Stimulated activated CD8-positive, alpha-beta memory T cell treated with anti-CD3 and anti-CD28 coated beads, Interleukin-7, amount 100 ng/mL, for 48 hours (primary cell): ENCODE data around the gene ATP11C.
A peak's percentile ranks its signal among the peaks of the same experiment; 100 is the strongest.

Experiments used
- DNase-seq, 2 donors: peaks; one replicate each; pipeline ENCODE4 v3.0.0-alpha.2; 2020; ENCODE audit warnings: low read depth in 1 of 2; ENCODE audit errors: extremely low read depth in 1 of 2

ATP11C gene

DNA sequence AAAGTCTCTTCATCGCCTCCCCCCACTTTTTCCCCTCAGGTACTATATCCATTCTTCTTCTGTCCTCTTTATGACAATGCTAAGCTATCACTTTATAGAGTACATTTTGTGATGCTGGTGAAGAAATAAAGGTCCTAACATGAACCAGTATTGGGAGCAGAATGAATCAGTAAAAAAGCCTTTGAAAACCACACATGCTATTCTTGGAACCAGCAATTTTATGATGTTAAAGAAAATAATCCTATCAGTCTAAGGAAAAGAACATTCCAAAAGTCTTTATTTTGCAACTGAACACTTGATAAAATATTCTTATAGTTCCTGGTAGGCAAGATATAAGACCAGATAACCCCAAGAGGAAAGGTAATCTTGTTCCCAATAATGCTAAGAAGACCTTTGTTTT is 117.1 kb downstream of the ATP11C start:
- DNase-seq: no peak

DNA sequence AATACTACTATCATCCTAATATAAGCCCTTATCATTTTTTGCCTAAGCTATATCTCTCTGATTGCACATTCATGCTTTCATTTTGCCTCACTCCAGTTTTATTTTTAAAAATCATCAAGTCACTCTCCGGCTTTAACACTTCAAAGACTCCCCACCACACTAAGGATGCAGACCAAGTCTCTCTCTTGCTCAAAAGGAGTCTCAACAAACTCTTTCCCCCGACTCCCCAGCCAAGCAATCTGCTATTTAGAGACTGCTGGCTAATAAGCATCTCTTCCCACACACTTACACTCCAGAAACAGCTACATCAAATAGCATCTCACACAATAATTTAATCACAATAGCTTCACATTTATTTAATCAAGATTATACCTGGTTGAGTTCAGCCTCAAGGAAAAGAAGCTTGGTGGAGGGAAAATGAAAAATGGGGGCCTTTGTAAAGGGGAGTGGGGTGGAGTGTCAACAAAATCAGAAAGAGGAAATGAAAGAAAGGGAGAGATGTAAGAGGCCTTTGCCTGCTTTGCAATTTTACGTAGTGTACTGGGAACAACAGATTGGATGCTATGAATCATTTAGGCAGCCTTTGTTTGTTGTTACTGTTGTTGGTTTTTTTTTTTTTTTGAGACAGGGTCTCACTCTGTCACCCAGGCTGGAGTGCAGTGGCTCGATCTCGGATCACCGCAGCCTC is 120.8 kb downstream of the ATP11C start:
- no peak for DNase-seq

DNA sequence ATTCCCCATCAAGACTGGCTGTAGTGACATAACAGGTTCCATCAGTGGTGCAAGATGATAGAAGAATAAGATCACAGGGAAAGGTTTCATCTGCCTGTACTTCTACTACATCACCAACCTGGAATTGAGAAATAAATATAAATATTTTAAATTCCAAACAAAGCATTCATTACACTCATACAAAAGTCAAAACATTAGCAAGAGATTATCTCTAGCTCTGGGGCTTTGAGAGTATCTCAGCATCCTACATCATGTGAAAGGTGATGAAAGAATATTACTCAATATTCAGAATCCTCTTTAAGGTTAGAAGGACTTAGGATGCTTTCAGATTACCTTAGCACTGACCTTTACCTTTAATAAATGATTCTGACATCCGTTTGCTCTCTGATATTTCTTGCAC is 128.4 kb downstream of the ATP11C start:
- DNase-seq: no peak

DNA sequence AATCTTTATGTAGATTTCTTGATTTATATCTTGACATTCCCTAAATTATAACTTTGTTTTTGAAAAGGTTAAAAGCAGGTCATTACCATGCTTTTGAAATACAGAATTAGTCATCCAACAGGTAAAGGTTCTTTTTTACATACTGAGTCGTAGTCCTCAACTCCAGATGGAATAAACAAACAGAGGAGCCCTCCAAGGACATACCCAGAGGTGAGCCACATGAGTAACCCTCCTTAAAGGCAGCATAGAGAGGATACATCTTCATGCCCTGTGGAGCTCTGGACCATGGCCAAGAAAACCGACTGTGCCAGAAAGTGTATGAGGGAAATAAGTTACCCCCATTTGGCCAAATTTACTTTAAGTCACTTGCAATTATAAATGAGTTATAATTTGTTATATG is 129.6 kb downstream of the ATP11C start:
- no peak for DNase-seq

DNA sequence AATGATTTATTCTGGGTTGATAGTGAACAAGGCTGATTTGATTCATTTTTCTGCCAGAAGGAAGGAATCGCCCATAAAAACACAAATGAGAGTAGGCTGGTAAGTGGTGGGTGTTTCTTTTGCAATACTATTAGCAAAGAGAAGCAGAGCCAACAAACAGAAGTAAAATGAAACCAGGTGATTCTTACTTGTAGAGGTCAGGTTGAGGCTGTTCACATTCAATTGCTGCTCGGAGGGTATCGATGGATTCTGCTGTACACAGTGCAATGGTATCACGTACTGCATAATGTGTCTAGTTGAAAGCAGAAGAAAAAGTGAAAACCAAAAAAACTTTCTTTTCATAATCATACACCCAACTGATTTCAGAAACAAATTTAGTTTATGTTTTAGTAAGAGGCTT is 130.8 kb downstream of the ATP11C start:
- no peak for DNase-seq

DNA sequence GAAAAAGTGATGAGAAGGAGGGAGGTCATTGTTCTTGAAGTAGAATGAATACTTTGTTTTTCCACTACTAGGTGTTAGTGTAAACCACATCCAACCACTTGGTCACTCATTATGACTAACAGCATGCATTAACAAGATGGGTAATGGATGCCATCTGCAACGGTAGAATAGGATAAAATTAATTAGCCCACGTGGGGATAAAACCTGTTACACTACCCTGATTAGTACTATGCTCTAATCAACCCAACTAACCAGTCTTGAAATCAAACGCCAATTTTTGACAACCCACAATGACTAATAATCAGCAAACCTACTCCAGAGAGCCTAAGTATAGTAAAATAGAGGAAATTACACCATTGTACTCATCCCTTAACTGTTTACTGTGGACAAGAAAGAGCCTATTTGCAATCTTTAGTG is 131.4 kb downstream of the ATP11C start:
- DNase-seq: no peak

DNA sequence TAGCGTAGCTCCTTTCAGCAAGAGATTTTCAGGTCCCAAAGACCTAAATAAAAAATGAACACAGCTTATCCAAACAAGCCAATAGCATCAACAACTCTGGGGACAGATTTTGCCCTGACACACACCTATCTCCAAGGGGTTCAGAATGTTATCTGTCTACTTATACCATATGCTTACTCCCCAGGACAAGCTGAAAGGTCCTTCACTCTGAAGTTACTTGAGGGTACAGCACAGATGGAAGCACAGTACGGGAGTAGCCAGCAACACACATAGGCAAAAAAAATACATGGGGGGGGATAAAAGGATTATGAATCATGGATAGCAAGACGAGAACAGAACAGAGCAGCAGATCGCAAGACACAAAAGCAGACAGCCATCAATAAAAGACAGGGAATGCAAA is 134.2 kb downstream of the ATP11C start:
- no peak for DNase-seq

DNA sequence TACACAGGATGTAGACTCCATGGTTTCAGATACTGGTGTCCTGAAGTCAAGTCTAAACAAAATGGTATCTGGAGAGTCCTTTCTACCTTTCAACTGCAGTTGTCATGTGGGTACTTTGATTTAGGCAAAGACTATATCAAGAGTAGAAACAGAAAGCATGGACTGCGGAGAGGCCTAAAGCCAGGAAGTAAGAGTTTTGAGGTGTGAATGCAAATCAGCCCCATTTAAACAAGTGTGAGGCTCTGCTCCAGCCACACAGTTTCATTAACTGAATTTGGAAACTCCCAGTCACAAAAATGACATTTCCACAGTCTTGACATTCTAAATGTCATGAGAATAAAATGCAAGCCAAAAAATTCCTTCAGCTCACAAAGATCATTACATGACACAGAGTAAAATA is 137.7 kb downstream of the ATP11C start:
- no peak for DNase-seq

DNA sequence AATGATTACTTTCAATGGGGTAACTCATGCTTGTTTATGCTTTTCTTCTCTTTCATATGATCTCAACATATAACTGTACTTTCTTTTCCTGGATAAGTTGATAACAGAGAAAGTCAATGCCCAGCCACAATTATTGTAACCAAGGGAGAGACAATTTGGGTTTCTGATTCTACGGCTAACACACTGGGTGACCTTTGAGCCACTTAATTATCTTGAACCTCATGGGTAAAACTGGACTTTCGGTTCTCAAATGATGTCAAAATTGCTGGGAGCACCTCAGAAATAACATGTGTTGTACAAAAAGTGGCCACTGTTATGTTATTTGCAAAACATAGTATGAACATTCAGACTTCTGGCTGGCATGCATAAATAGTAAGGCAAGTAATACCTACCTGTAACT is 145.3 kb downstream of the ATP11C start:
- DNase-seq: no peak

DNA sequence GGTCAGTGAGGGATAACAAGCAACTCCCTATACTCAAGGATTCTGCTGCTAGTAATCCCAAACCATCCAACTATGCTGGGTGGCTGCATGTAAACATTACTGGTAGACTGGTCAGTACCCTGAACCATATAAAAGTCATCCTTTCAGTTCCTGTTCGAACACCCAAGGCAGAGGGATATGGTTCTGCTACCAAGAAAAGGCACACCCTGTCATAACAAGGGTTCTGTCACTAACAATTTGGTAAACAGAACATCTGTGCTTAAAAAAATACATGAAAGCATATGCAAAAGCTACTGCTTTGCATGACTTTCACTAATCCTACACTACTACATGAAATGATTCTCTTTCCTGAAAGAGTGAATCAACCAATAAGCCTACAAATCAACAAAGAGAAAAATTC is 148.0 kb downstream of the ATP11C start:
- DNase-seq: no peak

DNA sequence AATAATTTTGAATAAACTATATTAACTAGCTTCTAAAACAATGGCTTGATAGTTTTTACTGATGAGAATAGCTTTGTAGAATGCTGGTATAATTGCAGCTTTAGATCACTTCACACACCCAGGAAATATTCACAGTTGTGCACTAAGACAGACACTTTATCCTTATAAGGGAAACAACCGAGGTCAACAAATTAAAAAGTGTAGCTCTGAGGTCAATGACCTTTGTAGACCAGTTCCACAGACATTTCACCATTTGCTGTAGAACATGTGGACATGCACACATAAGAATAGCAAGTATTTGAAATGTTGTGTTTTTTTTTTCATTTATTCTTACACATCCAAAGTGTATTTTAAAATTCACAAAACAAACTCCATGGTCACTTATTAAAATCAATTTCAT is 148.9 kb downstream of the ATP11C start:
- DNase-seq: no peak

DNA sequence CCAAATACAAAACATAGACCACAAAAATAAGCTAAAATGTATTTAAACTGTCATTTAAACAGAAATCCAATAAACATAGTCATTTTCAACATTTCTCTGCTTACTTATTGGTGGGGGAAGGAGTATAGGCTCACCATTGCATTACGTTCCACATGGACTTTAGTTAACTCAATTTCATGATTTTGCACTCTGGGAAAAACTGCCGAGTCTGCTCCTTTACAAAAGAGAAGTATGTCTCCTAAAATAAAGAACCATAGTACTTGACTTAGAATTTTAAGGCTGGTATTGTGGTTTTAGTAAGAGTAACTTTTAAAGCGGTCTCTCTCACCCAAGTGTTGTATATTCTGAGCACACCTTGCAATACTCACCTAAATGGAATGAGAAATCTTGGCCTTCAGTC is 149.8 kb downstream of the ATP11C start:
- no peak for DNase-seq

DNA sequence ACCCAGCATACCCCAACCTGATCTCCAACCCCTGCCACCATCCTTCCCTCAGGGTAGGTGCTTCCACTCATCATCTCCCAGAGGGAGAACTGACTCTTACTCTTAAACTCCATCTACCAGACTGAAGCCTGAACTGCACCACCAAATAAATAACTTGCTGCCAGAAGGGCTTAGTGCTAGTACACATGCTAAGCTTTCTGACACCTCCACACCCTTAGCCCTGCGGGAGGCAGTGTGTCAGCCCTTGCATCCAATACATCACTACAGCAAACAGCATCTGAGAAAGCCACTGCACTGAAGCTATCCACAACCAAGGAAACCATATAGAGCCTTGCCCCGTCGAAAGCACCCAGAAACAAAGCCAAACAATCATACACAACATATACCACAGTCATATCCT is 156.3 kb downstream of the ATP11C start:
- DNase-seq: no peak

DNA sequence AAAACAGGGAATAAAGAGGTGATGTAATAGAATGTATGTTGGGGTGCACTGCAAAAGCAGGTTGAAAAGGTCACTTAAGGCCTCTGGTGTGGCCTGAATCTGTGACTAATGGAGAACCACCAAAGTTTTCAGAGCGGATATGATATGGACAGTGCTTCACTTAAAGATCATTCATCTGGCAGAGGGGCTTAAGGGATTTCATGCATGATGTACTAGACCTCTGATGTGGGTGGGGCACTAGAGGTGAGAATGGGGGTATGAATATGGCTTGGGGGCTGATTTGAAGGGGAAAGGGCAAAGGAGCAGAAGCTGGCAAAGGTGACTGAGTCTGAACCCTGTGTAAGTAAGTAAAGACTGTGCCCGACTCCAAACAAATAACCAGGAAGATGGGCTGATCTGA is 162.5 kb downstream of the ATP11C start:
- no peak for DNase-seq

DNA sequence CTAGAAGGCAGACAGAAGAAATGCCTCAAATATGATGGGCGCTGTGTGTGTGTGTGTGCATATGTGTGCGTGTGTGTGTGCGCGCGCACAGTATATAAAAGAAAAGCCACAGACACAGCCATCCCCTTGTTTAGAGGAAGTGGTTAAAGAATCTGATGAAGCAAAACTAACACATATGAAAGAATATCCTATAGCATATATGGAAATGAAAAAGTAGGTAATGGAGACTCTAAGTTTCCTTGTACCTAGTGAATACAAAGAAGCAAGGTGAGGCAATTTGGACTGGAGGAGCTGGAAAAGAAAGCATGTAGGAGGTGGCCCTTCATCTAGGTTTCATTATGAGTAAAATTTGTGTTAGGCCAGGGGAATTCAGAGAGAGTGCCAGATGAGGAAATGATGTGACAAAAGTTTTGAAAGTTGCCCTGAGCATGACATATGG is 166.3 kb downstream of the ATP11C start:
- DNase-seq: no peak

DNA sequence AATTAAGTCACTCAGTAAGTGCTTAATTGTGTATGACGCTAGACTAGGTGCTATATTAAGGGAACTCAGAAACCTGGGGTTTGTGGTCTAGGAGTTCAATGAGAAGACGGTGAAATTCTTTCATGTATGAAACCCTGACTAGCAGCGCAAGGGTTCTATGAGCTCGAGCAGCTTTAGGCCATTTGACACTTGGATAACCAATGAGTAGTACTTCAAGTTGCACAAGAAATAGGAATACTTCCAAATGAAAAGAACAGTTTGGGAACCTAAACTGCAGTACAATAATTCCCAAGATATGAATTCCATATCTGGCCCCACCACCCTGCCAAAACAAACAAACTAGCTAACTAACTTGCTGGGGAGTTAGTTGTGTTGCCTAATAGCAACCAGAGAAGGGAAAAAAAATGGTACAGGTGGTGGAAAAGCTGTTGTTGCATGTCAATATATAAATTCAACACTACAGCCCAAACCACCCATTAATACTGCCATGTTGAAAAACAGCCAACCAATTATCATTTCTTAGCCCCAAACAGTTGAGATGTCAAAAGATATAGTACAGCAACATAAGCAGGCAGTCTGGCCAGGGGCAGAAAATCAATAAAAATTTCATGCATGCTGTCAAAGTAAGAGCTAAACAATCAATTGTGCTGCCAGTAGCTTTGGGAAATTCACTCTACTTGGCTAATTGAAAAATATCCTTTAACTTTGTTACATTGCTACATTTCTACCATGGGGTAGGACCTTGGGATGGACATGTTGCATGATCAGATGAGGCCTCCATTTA is 170.3 kb downstream of the ATP11C start:
- DNase-seq: no peak

DNA sequence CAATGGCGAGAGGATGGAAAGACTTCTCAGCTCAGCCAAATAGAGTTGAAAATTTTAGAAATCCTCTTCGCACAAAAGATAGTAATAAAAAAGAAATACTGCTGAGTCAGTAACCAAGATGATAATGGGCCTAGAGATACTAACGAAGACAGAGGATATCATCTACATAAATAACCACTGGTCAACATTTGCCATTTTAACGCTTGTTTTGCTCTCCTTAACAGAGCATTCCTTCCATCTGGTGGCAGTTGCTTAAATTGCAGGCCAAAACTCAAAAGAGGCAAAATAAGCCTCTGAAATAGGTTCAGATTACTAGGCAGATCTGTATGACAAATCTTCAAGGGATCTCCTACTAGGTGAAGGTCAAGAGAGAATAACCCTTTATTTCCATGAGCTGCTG is 173.2 kb downstream of the ATP11C start:
- no peak for DNase-seq

DNA sequence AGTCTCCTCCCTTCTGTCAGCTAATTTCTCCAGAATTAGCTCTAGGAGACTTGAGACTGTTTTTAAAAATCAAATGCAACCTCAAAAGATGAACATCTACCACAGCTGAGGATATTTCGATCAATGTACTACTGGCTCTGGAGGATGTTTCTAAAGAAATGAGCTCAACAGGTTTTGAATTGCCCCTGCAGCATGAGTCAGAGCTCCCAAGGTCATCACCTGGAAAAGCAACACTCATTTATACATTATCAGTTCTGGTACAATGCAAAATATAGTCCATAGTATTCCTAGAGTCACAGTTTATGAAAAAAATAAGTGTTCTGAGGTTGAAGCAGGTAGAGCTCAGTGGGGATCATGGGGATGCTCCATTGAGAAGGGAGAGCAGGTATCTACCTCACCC is 174.0 kb downstream of the ATP11C start:
- no peak for DNase-seq

DNA sequence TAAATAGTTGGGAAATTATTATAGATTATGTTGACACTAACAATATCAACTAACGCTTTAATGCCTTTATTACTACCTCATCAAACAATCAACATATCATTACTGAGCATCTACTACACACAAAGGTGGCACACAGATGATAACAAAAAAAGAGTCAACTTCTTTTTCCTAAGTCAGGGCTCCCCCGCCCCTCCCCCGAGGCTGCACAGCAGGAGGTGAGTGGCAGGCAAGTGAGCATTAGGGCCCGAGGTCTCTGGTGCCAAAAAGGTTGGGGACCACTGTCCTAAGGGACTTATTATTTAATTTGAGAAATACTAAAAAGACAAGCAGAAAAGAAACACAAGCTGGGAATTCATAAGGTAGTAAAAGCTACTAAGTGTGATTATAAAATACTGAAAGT is 174.6 kb downstream of the ATP11C start:
- no peak for DNase-seq

DNA sequence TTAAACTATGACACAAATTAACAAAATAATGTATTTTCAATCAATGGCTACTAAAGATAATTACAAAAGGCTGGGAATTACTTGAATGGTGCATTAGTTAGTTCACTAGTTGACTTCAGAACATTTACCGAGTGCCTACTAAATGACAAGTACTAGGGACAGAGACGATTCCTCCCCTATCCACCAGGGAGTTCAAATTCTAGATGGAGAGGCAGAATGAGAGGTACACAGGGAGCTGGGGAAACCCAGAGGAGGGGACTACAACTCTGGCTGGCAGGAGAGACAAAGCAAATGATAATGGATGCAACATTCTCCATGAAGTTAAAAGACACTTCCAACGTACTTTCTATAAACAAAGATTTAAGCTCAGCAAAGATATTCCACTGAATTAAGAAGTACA is 181.8 kb downstream of the ATP11C start:
- DNase-seq: no peak

DNA sequence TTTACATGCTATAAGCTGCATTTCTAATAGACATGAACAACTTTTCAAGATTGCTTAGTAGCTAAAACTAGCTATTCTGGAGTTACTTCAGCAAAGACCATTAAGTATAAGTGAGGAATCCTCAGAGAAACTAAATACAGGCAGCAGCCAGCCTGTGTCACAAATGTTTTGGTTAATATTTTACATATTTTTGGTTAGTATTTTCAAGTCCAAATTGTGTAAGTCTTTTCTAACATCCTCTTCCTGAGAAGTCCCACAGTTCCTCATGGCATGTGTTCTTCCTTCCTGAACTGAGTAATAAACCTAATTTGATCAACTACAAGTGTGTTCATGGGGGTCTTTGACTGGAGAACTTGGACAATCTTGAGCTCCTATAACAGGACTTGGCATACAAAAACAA is 182.5 kb downstream of the ATP11C start:
- DNase-seq: no peak

DNA sequence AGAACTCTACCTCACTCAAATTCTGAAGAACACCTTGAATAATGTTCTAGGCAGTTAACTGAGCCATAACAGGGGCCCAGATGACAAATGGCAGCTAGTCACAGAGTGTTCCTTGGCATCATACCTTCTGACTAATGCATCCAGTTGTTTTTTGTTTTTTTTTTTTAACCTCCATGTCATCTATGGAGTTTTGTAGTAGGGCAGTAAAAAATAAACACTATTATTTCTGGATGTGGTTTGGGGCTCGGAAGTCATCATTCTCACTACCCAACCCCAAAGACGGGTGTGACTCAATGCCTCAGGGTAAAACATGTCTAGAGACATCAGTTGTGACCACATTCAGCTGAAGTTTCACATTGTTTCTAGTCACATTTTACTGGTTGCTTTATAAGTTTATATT is 193.7 kb downstream of the ATP11C start:
- peak in 1 of 2 donors; percentile 15 for DNase-seq

DNA sequence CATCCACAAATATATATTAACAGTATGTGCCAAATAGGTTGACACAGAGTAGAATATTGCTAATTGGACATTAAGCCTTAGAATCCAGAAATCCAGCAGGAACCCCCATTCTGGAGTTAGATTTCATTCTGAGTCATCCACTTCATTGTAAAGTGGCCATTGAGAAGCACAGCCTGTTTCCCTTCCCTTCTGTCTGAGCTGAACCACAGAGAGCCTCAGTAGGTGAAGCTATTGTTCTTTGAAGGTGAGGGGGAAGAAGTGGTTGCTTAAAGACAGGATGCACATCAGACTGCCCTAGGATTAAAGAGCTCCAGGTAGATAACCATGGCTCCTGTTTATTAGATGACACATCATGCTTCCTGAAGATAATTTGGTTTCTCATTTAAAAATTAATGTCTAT is 194.3 kb downstream of the ATP11C start:
- DNase-seq: no peak
